ENCODE measurements around the gene PEX1. TPM values are rescaled to one million over a fixed set of nuclear protein-coding genes. Genes with fewer than 3 reads are reported as not detected.

The PEX1 gene
- total and polyA plus RNA-seq, 2 of the 4 experiments (the other 2 are of a cell fraction) = 8.1 to 12.7 TPM

- no peak for TF ChIP-seq FOS (IDR thresholded peaks at IDR 0.05; ENCODE audit: low read depth, low read length)
- no peak for TF ChIP-seq BHLHE40 (IDR thresholded peaks at IDR 0.05; ENCODE audit: low read depth, low read length)
- no peak for TF ChIP-seq MAFK (IDR thresholded peaks at IDR 0.05; ENCODE audit: low read depth, low read length)
- no peak for TF ChIP-seq SMC3 (IDR thresholded peaks at IDR 0.05; ENCODE audit: low read depth, low read length)
These were observed 80.7 kb downstream of the PEX1 start, which contains the start of gene GATAD1 (continued) for GRCh38 chr7:92447345-92448204.

- Histone ChIP-seq H3K56ac (ENCODE audit: extremely low read depth, insufficient read depth, low read length) (no peak overlapping the region), H2AK9ac (replicated peaks; ENCODE audit: low read depth, low read length, poor library complexity) (no peak overlapping the region), H2BK20ac (ENCODE audit: low read depth, low read length) (no peak overlapping the region), H2BK120ac (ENCODE audit: low read depth, low read length) (no peak overlapping the region), H4K91ac (ENCODE audit: insufficient read depth, low read depth, low read length) (no peak overlapping the region), H3K79me1 (ENCODE audit: low read depth in 1 of 2, low read length in 2 of 2) (peaks cover 16 to 28% of the 10 kb centered on the region in 2 experiments; a peak in 3 of 4 replicates), H3K14ac (replicated peaks; ENCODE audit: low read depth, low read length) (no peak overlapping the region), H3K27ac (ENCODE audit: insufficient read depth, low read length) (no peak overlapping the region), H3K9ac (ENCODE audit: low read depth, low read length) (no peak overlapping the region), H3K4me1 (ENCODE audit: control insufficient read depth, insufficient read depth, low read length) (0 out of 2 replicates have a peak, but pooled peaks cover 2% of the 10 kb centered on the region), H4K8ac (ENCODE audit: low read depth in 2 of 2, low read length in 2 of 2) (peak overlapping the region in 1 of 2 experiments; percentile 62; a peak in 1 of 4 replicates), H3K9me1 (ENCODE audit: insufficient read depth, low read length) (no peaks in the 10 kb centered on the region), H3K9me3 (ENCODE audit: control insufficient read depth, insufficient read depth, low read length) (no peaks in the 10 kb centered on the region; the same call in 1 of the 2 replicates), H3K23ac (ENCODE audit: low read depth, low read length) (no peak overlapping the region), H4K5ac (ENCODE audit: low read depth, low read length) (no peak overlapping the region), H3K36me3 (ENCODE audit: control insufficient read depth, insufficient read depth, low read length) (peaks cover 5% of the 10 kb centered on the region), H3K4me3 (ENCODE audit: insufficient read depth, low read depth, low read length) (no peak overlapping the region), H3K18ac (ENCODE audit: low read depth, low read length) (no peak overlapping the region), H2BK5ac (ENCODE audit: low read depth, low read length, poor library complexity, severe bottlenecking) (no peak overlapping the region), H2AFZ (replicated peaks; ENCODE audit: low read length, poor library complexity) (peak overlapping the region; percentile 77), H4K20me1 (ENCODE audit: insufficient read depth, low read length) (no peaks in the 10 kb centered on the region), H3K27me3 (ENCODE audit: control insufficient read depth, insufficient read depth, low read length) (peaks cover 4% of the 10 kb centered on the region), H2AK5ac (ENCODE audit: low read depth, low read length) (no peak overlapping the region), H3K4me2 (ENCODE audit: low read depth, low read length) (no peak overlapping the region), H3K4ac (ENCODE audit: low read depth, low read length) (no peak overlapping the region), H2BK15ac (ENCODE audit: low read depth, low read length) (no peak overlapping the region)
- ATAC-seq (ENCODE audit: low read depth) = no peak
- 0% methylated on average over 6 of the region's 21 CpGs; no CpG with 5 or more reads in 1 of the 2 experiments for WGBS, 2 experiments (ENCODE audit: extremely low coverage in 2 of 2, insufficient read length in 1 of 2)
- BruUV-seq (replicated peaks) = no TSS peak
- dilution Hi-C loops (cut with HindIII; ENCODE audit: low sequenced_read_pairs, unreplicated experiment) (no loop called here), in situ Hi-C loops (cut with MboI; ENCODE audit: low sequenced_read_pairs) (no loop called here), intact Hi-C loops (cut with micrococcal nuclease) (loop anchor here (1.0 to 5.0 kb wide), 10 partner anchors 22 to 1360 kb away; partner anchors contain the start of genes AKAP9, FZD1, LRRD1 and MTERF1)
- POLR2A ChIA-PET (ENCODE audit: unreplicated experiment) = no interaction called here
- no peak for TF ChIP-seq USF2 (IDR thresholded peaks at IDR 0.05; ENCODE audit: low read depth, low read length)
- TF ChIP-seq SMC3 (IDR thresholded peaks at IDR 0.05; ENCODE audit: low read depth, low read length) = peak; percentile 77
- TF ChIP-seq RAD21 (IDR thresholded peaks at IDR 0.05; ENCODE audit: low read length) = peak; percentile 93
- DNase-seq = no peak
- CTCF ChIA-PET = interaction anchor here (0.7 to 2.4 kb wide), 11 partner anchors 9 to 1357 kb away, joined by 3 to 19 read pairs (median 4); partner anchors contain the start of gene MTERF1
These were observed 81.4 kb downstream of the PEX1 start for GRCh38 chr7:92446869-92447344.

All from IMR-90 (cell line).